HG02870 (cell line): ENCODE measurements around the gene SLC47A2.

ENCODE experiments used
- ATAC-seq: cut with Tn5 transposase; IDR thresholded peaks from one replicate; pipeline ENCODE4 v1.9.1; 2021; ENCODE audit warnings: mild to moderate bottlenecking, moderate library complexity; ENCODE audit not compliant: unreplicated experiment

SLC47A2 gene

DNA sequence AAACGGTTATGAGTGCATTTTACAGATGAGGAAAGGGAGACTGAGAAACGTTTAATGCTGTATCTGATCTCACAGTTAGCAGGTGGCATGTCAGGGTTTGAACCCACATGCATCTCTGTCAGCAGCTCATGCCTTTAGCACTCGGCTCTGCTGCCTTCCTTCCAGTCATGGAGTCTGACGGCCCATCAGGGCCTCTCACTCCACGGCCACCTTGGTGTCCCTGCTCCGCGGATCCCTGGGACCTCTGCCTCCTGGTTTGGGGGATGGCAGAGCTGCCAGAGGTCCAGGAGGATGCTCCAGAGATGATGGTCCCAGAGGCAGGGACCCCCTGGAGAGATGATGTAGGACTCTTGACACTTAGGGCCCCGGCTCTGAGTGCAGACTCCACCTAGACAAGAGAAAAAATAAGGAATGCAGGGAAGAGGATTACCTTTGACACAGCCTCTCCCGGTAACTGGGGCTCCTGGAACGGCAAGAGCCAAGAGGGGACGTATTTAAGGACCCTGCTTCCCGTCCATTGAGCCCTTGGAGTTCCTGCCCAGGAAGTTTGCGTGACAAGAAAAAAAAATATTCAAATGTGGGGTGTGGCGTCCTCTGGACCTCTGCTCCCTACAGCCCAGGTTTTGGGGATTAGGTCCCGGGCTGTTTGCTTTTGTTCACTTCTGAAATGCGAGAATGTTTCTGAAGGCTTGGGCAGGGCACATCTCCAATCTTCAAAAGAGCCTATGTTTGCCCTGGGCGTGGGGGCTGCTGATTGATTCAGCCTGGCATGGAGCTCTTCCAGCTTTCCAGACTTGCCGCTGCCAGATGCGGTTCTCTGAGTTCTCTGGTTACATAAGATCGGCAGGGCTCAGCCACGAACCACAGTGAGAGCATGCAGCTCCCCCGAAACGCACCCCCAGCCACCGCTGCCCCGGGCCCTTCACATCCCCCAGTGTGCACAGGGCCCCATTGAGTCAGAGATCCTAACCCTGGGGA is 31.7 kb upstream of the SLC47A2 start, which contains the start of gene ALDH3A1:
Gene ALDH3A1, minus strand, starts transcription at position 470 of the 978 bp plus-strand sequence. CDS start 3,169 bp downstream, outside the sequence.
- ATAC-seq = no peak

DNA sequence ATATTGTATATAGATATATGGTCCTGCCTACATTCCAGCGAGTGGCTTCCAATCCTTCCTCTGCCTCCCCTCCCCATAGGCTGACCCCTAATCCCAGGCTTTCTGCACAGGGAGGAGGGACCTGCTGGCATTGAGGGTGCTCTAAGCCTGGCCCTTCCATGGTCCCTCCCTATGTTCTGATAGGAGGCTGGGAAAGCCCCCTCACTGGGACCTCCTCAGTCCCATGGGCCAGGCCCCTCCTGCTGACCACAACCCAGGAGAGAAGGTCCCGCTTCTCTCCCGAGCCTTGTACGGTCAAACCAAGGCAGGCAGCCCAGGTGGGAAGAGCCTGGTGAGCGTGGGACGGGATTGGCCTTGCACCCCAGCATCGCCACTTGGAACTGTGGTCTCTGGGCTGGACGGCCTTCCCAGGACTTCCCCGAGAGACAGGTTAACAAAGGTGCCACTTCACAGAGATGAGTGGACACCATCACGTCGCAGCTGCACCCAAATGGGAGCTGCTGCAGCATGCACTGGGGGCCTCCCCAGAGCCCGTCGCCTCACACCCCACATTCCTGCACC is 30.9 kb upstream of the SLC47A2 start:
- ATAC-seq = no peak

DNA sequence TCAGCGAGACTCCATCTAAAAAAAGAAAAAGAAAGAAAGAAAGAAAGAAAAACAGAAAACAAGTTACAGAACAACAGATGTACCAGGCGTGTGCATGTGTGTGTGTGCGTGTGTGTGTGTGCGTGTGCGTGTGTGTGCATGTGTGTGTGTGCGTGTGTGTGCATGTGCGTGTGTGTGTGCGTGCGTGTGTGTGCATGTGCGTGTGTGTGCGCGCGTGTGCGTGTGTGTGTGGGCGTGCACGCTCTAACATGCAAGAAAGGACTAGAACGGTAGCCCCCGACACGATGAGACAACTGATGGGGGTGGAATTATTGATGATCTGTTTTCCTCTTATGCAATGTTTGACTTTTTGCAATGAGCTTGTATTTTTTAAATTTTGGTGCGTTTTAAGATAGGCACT is 30.1 kb upstream of the SLC47A2 start:
- ATAC-seq = no peak

DNA sequence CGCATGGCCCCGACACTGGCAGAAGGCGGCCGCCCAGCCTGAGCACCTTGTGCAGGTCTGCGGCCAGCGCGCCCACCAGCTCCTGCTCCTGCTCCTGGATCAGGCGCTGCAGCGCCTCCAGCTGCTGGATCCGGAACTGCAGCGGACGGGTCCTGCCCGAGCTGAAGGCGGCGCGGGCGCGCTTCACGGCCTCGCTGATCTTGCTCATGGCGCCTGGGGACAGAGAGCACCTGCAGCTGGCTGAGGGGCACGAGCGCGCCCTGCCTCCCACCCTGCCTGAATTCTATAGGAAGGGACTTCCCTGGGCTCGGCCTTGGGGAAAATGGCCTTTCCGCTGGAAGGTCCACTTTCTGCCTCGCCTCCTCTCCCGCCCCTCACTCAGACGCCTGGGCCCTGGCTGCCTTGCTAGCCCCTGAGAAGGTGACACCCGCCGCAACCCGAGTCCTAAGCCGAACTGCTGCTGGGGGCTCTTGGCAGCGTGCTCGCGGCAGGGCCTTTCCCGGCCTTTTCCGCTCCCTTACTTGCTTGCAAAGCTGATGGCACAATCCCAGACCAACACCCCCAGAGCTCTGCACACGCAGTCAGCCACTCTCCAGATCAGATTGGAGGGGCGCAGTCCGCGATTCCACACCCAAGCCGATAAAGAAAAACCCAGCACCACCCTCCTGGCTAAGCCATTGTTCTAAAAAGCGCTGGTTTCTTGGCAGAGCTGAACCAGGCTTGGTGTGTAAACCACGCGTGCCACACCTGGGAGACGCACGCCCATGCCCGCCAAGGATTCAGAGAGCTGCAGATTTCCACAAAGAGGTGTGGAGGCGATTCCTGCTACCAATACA is 28.8 kb upstream of the SLC47A2 start:
- no peak for ATAC-seq

DNA sequence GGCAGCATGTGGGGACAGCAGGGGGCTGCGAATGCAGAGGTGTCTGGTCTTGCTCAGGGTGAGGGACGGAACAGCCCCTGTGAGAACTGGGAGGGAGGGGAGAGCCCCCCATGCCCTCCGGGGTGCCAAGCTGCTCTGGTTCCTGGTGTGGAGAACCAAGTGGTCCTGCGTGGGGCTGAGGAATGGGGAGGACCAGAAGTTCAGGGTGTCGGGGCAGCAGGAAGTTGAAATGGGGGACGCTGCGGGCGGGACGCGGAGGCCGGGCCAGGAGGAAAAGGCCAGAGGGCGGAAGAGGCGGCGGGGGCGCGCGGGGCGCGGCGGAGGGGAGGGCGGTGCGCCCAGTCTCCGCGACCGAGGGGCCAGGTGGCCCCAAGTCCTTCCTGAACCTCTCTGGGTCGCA is 28.1 kb upstream of the SLC47A2 start:
- no peak for ATAC-seq

DNA sequence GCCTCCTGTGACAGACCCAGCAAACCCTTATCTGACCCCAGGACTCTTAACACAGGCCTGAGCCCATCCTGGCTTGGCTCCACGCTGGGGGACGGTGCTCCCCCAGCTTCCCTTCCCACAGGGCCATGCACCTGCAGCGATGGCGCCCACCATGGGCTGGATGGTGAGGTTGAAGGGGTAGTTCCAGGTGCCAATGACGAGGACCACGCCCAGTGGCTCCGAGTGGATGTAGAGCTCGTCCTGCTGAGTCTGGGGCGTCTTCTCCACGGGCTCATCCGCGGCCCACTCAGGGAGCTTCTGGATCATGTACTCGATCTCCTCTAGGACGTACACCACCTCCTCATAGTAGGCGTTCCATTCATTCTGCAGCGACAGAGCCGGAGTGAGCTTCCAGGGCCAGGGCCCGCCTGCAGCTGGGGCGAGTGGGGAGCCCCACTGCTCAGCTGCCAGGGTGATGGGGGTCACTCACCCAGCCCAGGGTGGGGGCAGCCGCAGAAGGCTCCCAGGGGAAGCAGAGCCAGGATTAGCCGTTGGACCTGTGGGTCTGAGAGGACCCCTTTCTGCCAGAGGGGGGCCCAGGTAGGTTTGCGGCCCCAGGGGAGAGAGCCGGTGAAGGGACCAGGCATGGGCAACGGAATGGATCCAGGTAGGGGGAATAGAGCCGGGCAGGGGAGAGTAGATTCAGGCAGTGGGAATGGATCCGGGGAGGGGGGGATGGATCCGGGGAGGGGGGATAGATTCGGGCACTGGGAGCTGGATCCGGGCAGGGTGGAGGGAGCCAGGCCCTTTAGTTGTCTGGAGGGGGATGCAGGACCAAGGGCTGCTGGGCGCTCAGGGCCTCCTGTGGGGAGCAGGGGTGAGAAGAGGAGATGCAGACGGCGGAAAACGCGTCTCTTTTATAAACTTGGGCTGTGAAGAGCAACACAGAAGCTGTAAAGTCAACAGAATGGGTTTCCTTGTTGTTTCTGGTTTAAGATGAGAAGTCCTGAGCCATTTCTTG is 27.0 kb upstream of the SLC47A2 start:
- no peak for ATAC-seq

DNA sequence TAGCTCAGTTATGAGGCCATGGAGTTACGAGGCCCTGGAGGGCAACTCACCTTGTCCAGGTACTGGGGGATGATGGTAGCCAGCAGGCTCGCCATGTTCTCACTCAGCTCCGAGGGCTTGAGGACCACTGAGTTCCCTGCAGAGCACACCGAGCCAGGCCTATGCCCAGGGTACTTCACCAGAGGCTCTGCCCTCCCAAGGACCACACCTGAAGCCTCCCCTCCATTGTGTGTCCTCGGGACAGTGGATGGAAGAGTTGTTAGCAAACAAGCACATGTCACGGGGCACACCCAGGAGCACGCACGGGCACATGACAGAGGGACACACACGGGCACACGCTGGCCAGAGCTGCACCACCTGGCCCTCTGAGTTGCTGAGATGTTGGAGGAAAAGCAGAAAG is 26.1 kb upstream of the SLC47A2 start:
- no peak for ATAC-seq

DNA sequence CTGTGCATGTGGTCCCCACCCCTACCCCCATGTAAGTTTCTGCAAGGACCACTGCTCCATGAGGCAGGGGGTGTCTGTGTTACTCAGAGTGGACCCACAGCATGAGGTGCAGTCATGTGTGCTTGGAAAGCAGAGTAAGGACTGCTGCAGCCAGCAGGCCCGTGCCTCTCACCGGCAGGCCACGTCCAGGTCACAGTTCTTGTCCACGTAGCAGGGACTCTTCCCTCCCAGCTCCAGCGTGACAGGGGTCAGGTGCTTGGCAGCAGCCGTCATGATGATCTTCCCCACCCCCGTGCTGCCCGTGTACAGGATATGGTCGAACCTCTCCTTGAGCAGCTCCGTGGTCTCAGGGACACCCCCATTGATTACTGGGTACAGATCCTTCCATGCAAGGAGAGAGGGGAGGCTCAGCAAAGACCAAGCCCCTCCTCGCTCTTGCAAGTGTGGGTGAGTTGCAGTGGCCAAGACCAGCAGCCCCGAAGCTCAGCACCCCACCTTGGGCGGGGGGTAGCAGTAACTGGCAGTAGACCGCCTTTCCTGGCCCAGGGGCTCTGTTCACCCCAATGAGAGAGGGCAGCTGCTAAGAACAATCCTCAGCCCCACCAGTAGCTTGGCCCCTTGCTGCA is 25.6 kb upstream of the SLC47A2 start:
- no peak for ATAC-seq

DNA sequence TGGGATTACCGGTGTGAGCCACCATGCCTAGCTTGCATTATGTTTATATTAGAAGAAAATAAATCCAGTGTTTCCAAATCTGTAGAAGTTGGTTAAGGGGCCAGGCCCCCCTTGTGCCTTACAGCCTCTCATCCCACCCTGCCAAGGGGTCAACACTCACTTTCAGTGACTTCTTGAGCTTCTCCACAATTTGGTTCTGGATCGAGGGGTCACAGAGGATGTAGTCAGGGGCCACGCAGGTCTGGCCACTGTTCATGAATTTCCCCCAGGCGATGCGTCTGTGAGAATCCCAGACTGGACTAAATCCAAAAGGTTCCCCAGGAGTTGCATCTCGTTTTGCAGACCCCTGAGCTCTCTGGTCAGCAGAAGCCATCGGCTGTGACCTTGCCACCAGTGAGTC is 24.5 kb upstream of the SLC47A2 start:
- ATAC-seq = no peak

DNA sequence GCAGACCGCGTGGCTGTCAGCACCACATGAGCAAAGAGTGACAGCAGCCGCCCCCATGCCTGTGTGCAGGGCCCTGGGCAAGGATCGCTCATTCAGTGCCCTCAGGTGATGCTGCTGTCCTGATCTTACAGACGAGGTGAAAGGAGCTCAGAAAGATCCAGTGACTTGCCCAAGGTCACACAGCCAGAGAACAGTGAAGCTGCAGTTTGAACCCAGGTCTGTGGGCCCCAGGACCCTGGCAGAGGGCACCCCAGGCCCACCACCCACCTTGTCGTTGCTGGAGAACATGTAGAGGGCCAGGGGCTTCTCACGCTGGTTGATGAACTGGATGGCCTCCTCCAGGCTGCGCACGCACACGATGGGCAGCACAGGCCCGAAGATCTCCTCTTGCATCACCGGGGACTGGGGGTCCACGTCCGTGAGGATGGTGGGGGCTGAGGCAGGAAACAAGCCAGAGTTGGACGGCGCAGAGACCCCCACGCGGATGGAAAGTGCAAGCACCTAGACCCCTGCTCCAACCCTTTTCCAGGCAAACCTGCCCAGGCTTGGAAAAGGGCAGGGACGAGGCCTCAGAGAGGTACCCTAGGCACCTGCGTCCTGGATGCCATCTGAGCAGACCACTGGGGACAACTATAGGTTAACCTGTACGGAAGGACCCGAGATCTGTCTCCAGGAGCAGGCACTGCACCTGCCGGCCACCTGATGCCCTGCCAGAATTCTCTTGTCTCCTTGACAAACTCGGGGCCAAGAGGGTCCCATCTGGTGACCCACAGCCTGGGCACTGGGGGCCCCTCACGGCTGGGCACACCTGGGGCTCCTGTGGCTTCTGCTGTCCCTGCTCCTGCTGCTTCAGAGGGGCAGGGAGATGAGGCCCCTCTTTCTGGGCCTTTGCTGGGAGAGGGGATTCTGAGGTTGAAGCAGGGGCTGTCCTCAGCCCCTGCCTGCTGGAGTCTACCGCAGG is 23.1 kb upstream of the SLC47A2 start:
- no peak for ATAC-seq

DNA sequence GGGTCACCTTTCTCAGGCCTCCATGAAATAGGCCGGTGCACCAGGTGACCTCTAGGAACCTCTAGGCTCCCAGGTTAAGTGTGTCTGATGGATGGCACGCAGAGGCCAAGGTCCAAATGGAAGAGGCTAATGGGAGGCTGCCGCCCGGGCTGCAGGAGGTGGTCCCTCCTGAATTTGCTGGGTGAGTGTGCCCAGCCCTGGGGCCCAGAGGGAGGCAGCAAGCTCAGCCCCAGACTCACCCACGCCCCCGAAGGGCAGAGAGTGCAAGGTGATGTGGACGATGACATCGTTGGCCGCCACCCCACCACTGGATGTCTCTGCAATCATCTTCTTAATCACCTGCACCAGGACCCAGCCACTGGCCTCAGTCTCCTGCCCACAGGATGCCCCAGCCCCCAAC is 22.4 kb upstream of the SLC47A2 start:
- no peak for ATAC-seq

DNA sequence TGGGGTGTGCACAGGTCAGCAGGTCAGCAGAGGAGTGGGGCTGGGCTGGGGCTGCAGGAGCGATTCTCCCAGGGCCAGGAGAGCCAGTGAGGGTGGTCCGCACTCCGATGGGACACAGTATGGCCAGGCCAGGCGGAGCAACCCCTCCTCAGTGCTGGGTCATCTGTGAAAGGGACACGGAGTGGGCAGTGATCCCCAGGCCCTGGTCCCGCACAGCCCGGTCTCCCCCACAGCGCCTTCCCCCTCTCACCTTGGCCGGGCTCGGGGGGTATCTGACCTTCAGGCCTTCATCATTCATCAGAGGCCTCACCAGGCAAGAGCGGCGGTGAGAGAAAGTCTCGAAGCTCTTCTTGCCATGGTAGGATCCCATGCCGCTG is 21.7 kb upstream of the SLC47A2 start:
- ATAC-seq = no peak

DNA sequence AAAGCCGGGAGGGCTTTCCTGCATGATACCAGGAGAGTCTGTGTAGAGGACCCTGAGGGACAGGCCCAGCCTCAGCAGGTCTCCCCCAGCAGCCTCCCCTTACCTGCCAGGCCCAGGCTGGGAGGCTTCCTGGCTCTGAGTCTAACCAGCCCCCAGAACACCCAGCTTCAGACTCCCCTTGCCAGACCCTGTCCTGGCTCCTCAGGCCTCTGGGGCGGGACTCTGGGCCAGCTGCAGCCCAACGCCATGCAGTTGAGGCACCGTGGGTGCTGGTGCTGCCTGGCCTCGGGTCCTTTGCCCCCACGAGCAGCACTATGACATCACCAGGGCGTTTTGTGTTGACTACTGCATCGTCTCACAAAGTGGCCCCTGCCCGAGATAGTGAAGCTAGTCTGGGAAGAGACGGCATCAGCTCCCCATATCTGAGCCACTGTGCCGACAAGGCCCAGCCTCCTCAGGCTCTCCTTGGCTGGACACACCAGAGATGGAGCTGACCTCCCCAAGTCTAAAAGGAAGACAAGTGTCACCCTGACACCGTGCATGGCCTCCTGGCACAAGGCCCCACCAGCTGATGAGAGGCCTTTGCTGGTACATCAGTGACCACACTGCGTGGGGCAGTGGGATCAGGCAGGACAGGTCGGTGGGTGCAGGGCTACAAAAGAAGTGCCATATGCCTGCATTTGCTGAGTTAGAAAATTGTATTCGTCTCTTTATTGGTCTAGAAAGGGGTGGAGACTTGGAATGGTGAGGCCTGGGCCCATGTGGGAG is 21.1 kb upstream of the SLC47A2 start:
- ATAC-seq = no peak

DNA sequence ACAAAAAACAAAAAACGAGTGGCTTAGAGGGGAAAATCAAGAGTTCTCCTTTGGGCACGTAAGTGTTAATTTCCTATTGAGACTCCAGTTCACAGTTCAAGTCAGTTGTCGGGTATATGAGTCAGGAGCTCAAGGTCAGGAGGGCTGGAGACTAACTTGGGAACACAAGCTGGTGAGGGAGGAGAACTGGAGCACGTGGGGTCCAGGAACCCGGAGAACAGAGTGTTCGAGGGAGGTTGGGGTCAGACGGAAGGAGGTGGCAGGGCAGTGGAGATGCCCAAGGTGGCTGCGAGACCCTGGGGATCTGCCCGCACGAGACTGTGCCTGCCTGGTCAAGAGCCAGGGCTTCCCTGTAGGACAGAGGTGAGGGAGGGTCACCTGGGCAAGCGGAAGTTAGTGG is 19.7 kb upstream of the SLC47A2 start:
- ATAC-seq = no peak

DNA sequence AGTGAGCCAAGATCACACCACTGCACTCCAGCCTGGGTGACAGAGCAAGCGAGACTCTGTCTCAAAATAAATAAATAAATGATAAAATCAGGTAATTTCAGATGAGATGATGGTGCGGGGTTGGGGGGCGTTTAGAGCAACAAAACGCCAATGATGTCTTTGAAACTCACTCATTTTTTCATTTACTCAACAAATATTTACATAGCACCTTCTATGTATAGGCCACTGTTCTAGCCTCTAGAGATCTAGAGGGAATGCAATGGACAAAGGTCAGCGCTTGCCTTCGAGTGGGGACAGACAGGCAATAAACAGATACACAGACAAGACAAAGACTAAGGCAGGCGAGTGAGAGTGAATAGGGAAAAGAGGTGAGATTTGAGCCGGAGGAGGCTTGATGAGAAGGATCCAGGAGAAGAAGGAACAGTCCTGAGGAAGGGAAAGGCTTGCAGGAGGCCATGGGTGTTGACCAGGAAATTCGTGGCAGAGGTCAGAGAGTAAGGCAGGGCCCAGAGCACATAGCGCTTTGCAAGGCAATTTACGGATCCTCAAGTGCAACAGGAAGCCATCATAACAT is 17.7 kb upstream of the SLC47A2 start:
- ATAC-seq = no peak

DNA sequence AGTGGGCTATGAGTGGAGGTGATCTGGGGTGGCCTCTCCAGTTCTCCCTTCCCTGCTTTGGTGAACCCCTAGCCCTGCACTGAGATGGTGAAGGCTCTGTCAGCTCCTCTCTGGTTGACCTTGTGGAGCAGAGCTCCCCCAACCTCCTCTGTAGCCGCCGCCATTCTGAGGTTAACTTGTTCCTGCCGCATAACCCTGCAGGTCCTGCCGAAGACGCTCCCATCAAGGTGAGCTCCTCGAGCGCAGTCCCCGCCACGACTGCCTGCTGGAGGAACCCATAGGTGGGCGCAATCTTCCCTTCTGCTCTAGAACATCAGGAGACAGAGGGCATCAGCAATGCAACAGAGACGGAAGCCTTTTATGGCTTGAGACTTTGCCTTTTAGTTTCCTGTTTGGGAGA is 15.2 kb upstream of the SLC47A2 start:
- no peak for ATAC-seq

DNA sequence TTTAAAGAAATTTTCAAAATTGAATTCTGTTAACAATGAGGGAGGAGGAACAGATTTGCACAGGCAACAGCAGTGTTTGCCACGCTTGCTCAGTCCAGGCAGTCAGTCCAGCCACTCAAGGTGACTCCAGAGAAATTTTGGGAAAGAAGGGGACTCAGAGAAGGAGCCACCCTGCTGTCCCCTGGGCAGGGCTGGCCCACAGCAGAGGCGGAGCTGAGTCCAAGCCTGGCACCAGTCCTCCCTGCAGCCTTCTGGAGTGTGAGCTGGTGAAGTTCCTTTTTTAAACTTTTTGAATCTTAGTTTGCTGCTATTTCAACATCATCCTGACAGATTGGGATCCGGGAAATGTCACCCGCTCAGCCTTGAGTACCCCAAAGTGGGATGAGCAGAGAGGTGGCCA is 14.5 kb upstream of the SLC47A2 start:
- ATAC-seq = no peak

DNA sequence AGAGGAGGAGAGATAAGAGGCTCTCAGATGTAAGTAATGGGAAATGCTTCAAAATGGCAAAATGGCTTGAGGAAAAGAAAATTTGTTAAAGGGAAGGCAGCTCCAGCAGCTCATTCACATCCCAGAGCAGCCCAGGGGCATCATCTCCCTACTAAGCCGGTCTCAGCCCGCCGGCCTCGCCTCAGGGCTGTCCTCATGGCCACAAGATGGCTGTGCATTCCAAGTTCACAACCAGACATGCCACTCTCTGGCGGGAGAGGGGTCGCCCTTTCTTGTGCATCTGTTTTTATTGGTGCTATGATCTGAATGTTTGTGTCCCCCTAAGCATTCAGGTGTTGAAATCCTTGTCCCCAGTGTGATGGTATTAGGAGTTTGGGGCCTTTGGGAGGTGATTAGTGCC is 13.5 kb upstream of the SLC47A2 start:
- ATAC-seq = no peak
